SHP77 treated with DMSO at 0.1 percent for 48 hours (cell line): ENCODE results near the gene VSTM2L.

Experiments used
- DNase-seq: peaks from one replicate; lab custom pipeline; 2025; lab: John Stamatoyannopoulos, UW

VSTM2L gene

GRCh38 chr20:37878835-37879599 lies 23.9 kb upstream of the VSTM2L start:
- DNase-seq = no peak

GRCh38 chr20:37879843-37880242 lies 23.1 kb upstream of the VSTM2L start:
- DNase-seq = no peak

- no peak for DNase-seq
These were observed 22.0 kb upstream of the VSTM2L start for GRCh38 chr20:37880726-37881591.

GRCh38 chr20:37881601-37882343 lies 21.2 kb upstream of the VSTM2L start:
- no peak for DNase-seq

GRCh38 chr20:37882961-37883712 lies 19.8 kb upstream of the VSTM2L start:
- DNase-seq = no peak

- no peak for DNase-seq
These were observed 17.9 kb upstream of the VSTM2L start for GRCh38 chr20:37885042-37885441.

GRCh38 chr20:37885593-37886503 lies 17.1 kb upstream of the VSTM2L start:
- no peak for DNase-seq

GRCh38 chr20:37886851-37887297 lies 16.1 kb upstream of the VSTM2L start:
- DNase-seq = no peak

GRCh38 chr20:37888641-37889040 lies 14.3 kb upstream of the VSTM2L start:
- no peak for DNase-seq

GRCh38 chr20:37890108-37890507 lies 12.8 kb upstream of the VSTM2L start:
- DNase-seq = no peak

GRCh38 chr20:37890643-37891042 lies 12.3 kb upstream of the VSTM2L start:
- no peak for DNase-seq

- no peak for DNase-seq
These were observed 10.9 kb upstream of the VSTM2L start for GRCh38 chr20:37892001-37892400.

- no peak for DNase-seq
These were observed 9.2 kb upstream of the VSTM2L start for GRCh38 chr20:37893566-37894241.

- no peak for DNase-seq
These were observed 8.5 kb upstream of the VSTM2L start for GRCh38 chr20:37894454-37894853.

GRCh38 chr20:37895166-37895565 lies 7.8 kb upstream of the VSTM2L start:
- DNase-seq = no peak

GRCh38 chr20:37896932-37897548 lies 5.9 kb upstream of the VSTM2L start:
- no peak for DNase-seq

GRCh38 chr20:37898233-37899104 lies 4.5 kb upstream of the VSTM2L start:
- DNase-seq = no peak
